Measurements from ENCODE around the gene SUMO2. TPM values are rescaled to one million over a fixed set of nuclear protein-coding genes. Genes with fewer than 3 reads are reported as not detected.

SUMO2 gene
- total and polyA plus RNA-seq, 10 of the 15 experiments (the other 5 are each of a cell fraction or from before 2014, with no cell fraction given): 163 to 803 (median 555) TPM

- TF ChIP-seq, protein P1, sequence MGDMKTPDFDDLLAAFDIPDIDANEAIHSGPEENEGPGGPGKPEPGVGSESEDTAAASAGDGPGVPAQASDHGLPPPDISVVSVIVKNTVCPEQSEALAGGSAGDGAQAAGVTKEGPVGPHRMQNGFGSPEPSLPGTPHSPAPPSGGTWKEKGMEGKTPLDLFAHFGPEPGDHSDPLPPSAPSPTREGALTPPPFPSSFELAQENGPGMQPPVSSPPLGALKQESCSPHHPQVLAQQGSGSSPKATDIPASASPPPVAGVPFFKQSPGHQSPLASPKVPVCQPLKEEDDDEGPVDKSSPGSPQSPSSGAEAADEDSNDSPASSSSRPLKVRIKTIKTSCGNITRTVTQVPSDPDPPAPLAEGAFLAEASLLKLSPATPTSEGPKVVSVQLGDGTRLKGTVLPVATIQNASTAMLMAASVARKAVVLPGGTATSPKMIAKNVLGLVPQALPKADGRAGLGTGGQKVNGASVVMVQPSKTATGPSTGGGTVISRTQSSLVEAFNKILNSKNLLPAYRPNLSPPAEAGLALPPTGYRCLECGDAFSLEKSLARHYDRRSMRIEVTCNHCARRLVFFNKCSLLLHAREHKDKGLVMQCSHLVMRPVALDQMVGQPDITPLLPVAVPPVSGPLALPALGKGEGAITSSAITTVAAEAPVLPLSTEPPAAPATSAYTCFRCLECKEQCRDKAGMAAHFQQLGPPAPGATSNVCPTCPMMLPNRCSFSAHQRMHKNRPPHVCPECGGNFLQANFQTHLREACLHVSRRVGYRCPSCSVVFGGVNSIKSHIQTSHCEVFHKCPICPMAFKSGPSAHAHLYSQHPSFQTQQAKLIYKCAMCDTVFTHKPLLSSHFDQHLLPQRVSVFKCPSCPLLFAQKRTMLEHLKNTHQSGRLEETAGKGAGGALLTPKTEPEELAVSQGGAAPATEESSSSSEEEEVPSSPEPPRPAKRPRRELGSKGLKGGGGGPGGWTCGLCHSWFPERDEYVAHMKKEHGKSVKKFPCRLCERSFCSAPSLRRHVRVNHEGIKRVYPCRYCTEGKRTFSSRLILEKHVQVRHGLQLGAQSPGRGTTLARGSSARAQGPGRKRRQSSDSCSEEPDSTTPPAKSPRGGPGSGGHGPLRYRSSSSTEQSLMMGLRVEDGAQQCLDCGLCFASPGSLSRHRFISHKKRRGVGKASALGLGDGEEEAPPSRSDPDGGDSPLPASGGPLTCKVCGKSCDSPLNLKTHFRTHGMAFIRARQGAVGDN (IDR thresholded peaks at IDR 0.05): peak; percentile 26; the same call in 1 of the 2 replicates
- TF ChIP-seq MYC (IDR thresholded peaks at IDR 0.05; ENCODE audit: insufficient read depth, insufficient read length, insufficient replicate concordance, low read length, severe bottlenecking) (peak; percentile 94), EED (IDR thresholded peaks at IDR 0.05; ENCODE audit: low read depth) (no peak; the same call in 1 of the 2 replicates), RCOR1 (conservative IDR thresholded peaks at IDR 0.05; ENCODE audit: low read depth, low read length) (no peak), CBX5 (IDR thresholded peaks at IDR 0.05; ENCODE audit: low read depth) (no peak), CBX3 (IDR thresholded peaks at IDR 0.05; ENCODE audit: borderline replicate concordance, low read depth) (no peak), TCF7 (IDR thresholded peaks at IDR 0.05; ENCODE audit: borderline replicate concordance) (no peak), KLF5 (IDR thresholded peaks at IDR 0.05; ENCODE audit: partially characterized antibody) (peak; percentile 95), HDAC6 (IDR thresholded peaks at IDR 0.05; ENCODE audit: unreplicated experiment) (peak; percentile 69), RAD51 (IDR thresholded peaks at IDR 0.05) (no peak), ZBTB40 (IDR thresholded peaks at IDR 0.05; ENCODE audit: borderline replicate concordance) (no peak; the same call in 1 of the 2 replicates), EGR1 (IDR thresholded peaks at IDR 0.05; ENCODE audit: borderline replicate concordance in 1 of 2, low read depth in 2 of 2, low read length in 2 of 2) (peak in 1 of 2 experiments; percentile 22; a peak in 1 of 3 replicates), CEBPB (IDR thresholded peaks at IDR 0.05; ENCODE audit: borderline replicate concordance in 1 of 2, low read depth in 2 of 2, low read length in 2 of 2) (no peak), ZNF217 (IDR thresholded peaks at IDR 0.05) (no peak), JUND (IDR thresholded peaks at IDR 0.05; ENCODE audit: low read depth, low read length) (no peak), YBX1 (IDR thresholded peaks at IDR 0.05) (no peak)
- TF ChIP-seq, protein P2, sequence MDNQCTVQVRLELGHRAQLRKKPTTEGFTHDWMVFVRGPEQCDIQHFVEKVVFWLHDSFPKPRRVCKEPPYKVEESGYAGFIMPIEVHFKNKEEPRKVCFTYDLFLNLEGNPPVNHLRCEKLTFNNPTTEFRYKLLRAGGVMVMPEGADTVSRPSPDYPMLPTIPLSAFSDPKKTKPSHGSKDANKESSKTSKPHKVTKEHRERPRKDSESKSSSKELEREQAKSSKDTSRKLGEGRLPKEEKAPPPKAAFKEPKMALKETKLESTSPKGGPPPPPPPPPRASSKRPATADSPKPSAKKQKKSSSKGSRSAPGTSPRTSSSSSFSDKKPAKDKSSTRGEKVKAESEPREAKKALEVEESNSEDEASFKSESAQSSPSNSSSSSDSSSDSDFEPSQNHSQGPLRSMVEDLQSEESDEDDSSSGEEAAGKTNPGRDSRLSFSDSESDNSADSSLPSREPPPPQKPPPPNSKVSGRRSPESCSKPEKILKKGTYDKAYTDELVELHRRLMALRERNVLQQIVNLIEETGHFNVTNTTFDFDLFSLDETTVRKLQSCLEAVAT (IDR thresholded peaks at IDR 0.05): peak; percentile 57
Observed at GRCh38 chr17:75205037-75205792, 22.5 kb upstream of the SUMO2 start, which contains the start of gene NUP85 (continued).
